K562 (cell line): Measurements from ENCODE around the gene PRR5. TPM values are rescaled to one million over a fixed set of nuclear protein-coding genes. Genes with fewer than 3 reads are reported as not detected.
A peak's percentile ranks its signal among the peaks of the same experiment; 100 is the strongest.

Experiments
- ATAC-seq: fragments of 200-7000 bp; cut with Tn5 transposase; 3 replicates; pipeline ENCODE4 v1.9.1; 2020; ENCODE audit warnings: moderate library complexity
- BruUV-seq: library from RNA; stranded (reverse); fragments of 400-500 nt; replicated peaks from 2 replicates; lab custom pipeline; 2021; lab: Mats Ljungman, UMichigan
- CTCF ChIA-PET: fragments of 300-600 bp; formaldehyde crosslinking; extraction: SDS; loops from one replicate; lab custom pipeline; 2021; ENCODE audit warnings: low intra/inter-chr PET ratio; lab: Yijun Ruan, JAX
- POLR2A ChIA-PET: fragments of 300-600, 350-650 bp; sonication (Branson Sonifier 250); formaldehyde crosslinking; extraction: SDS; loops from one replicate; lab custom pipeline; 2021; ENCODE audit warnings: antibody characterized with exemption, inconsistent platforms; lab: Yijun Ruan, JAX
- DNase-seq, 4 experiments: peaks; one replicate each; pipeline versions ENCODE4 v3.0.0 to v3.0.0-alpha.2; 2011 to 2018; ENCODE audit warnings: low spot score in 3 of 4, mixed read lengths in 3 of 4; ENCODE audit errors: extremely low read depth in 1 of 4
- FAIRE-seq: peaks from 2 replicates; lab custom pipeline; 2011; peaks lifted over from hg19 to GRCh38; lab: Jason Lieb, UNC
- H2AFZ ChIP-seq: 2 replicates; pipeline ENCODE4 v1.6.0; 2011; ENCODE audit warnings: low read depth, low read length, control low read depth, inconsistent platforms
- H3K27ac ChIP-seq: fragments of 200-600 bp; 3 replicates; pipeline ENCODE4 v1.8.0; 2011; ENCODE audit warnings: low read depth, mild to moderate bottlenecking, control low read depth, inconsistent platforms, low read length, moderate library complexity, mixed read lengths; ENCODE audit errors: extremely low read depth
- H3K27me3 ChIP-seq, 2 experiments: fragments of 300-600 bp in 1 of 2; 2 replicates in 1 of 2; 3 replicates in 1 of 2; pipeline versions ENCODE4 v1.6.0 to v1.8.0; 2011; ENCODE audit warnings: inconsistent platforms in 2 of 2, low read length in 2 of 2, mild to moderate bottlenecking in 1 of 2, mixed read lengths in 1 of 2, moderate library complexity in 1 of 2; ENCODE audit not compliant: control insufficient read depth in 2 of 2, insufficient read depth in 2 of 2
- H3K36me3 ChIP-seq: fragments of 300-600 bp; 3 replicates; pipeline ENCODE4 v1.8.0; 2011; ENCODE audit warnings: mild to moderate bottlenecking, low read length, inconsistent platforms; ENCODE audit not compliant: control insufficient read depth, insufficient read depth
- H3K4me1 ChIP-seq, 2 experiments: fragments of 200-600 bp in 1 of 2; replicated peaks in 1 of 2; 2 replicates in 1 of 2; 3 replicates in 1 of 2; pipeline versions ENCODE4 v1.5.1 to v1.8.0; 2011; ENCODE audit warnings: inconsistent platforms in 2 of 2, low read length in 2 of 2, mild to moderate bottlenecking in 1 of 2, mixed read lengths in 1 of 2, moderate library complexity in 1 of 2; ENCODE audit not compliant: control insufficient read depth in 2 of 2, insufficient read depth in 2 of 2
- H3K4me2 ChIP-seq: 2 replicates; pipeline ENCODE4 v1.6.1; 2011; ENCODE audit warnings: low read length, control low read depth, inconsistent platforms, mixed read lengths; ENCODE audit not compliant: insufficient read depth
- H3K4me3 ChIP-seq: fragments of 200-600 bp; sonication (generic), shearing (Covaris generic); 2 replicates; pipeline ENCODE4 v1.5.1; 2016; ENCODE audit warnings: control low read depth, inconsistent platforms
- H3K79me2 ChIP-seq: fragments of 200-600 bp; 3 replicates; pipeline ENCODE4 v1.8.0; 2011; ENCODE audit warnings: low read length, inconsistent platforms; ENCODE audit not compliant: control insufficient read depth, insufficient read depth
- H3K9ac ChIP-seq, 2 experiments: 2 replicates each; pipeline versions ENCODE4 v1.6.0 to v1.6.1; 2011; ENCODE audit warnings: low read depth in 2 of 2, low read length in 2 of 2, control low read depth in 1 of 2, inconsistent platforms in 1 of 2, mild to moderate bottlenecking in 1 of 2, mixed read lengths in 1 of 2; ENCODE audit not compliant: insufficient read depth in 1 of 2
- H3K9me1 ChIP-seq: one replicate; pipeline ENCODE4 v1.6.0; 2011; ENCODE audit warnings: inconsistent platforms, mild to moderate bottlenecking, low read length, moderate library complexity; ENCODE audit not compliant: control insufficient read depth, insufficient read depth
- H3K9me3 ChIP-seq: replicated peaks from 2 replicates; pipeline ENCODE4 v1.5.1; 2011; ENCODE audit warnings: low read depth, low read length, inconsistent platforms; ENCODE audit not compliant: control insufficient read depth, insufficient read depth
- H4K20me1 ChIP-seq: replicated peaks from 2 replicates; pipeline ENCODE4 v1.6.1; 2011; ENCODE audit warnings: low read length, inconsistent platforms, mixed read lengths; ENCODE audit not compliant: control insufficient read depth, insufficient read depth
- ADNP ChIP-seq: fragments of 200-800 bp; sonication (Bioruptor generic); IDR thresholded peaks from 2 replicates; pipeline ENCODE4 v1.6.1; 2016; ENCODE audit warnings: missing genetic modification characterization, missing compliant biosample characterization
- BCOR ChIP-seq: fragments of 450-650 bp; IDR thresholded peaks from 2 replicates; pipeline ENCODE4 v1.6.1; 2016
- CHD1 ChIP-seq: fragments of 200-600 bp; sonication (generic); IDR thresholded peaks from one replicate; pipeline ENCODE4 v1.6.1; 2012; ENCODE audit warnings: mild to moderate bottlenecking, moderate library complexity, low read length, inconsistent platforms
- ESRRB ChIP-seq: fragments of 250-450 bp; sonication (Bioruptor Pico); IDR thresholded peaks from 2 replicates; pipeline ENCODE4 v1.5.0; 2020; ENCODE audit warnings: mild to moderate bottlenecking, moderate library complexity, borderline replicate concordance
- GTF2E2 ChIP-seq: fragments of 200-800 bp; sonication (Bioruptor generic); IDR thresholded peaks from 2 replicates; pipeline ENCODE4 v1.6.1; 2016; ENCODE audit warnings: missing genetic modification characterization, missing compliant biosample characterization
- KDM1A ChIP-seq, 2 experiments: fragments of 450-650 bp; IDR thresholded peaks; 2 replicates each; pipeline ENCODE4 v1.6.1; 2016; ENCODE audit warnings: mild to moderate bottlenecking in 2 of 2
- RCOR1 ChIP-seq, 2 experiments: IDR thresholded peaks; 2 replicates each; pipeline ENCODE4 v1.6.1; 2012; ENCODE audit warnings: low read depth in 2 of 2, low read length in 2 of 2, borderline replicate concordance in 1 of 2, improper control_type of control experiment in 1 of 2
- SREBF2 ChIP-seq: sonication (generic); formaldehyde crosslinking; IDR thresholded peaks from 2 replicates; pipeline ENCODE4 v1.4.0; 2020; ENCODE audit warnings: mild to moderate bottlenecking, missing genetic modification reagents
- TAF7 ChIP-seq: fragments of 450-650 bp; IDR thresholded peaks from 2 replicates; pipeline ENCODE4 v1.6.1; 2016; ENCODE audit warnings: missing genetic modification characterization, missing compliant biosample characterization
- TCFL5 ChIP-seq: fragments of 250-450 bp; sonication (Bioruptor Pico); conservative IDR thresholded peaks from 2 replicates; pipeline ENCODE4 v1.6.1; 2021; ENCODE audit warnings: mild to moderate bottlenecking, moderate library complexity, matching md5 sums
- ZNF282 ChIP-seq: sonication (generic); formaldehyde crosslinking; IDR thresholded peaks from 2 replicates; pipeline ENCODE4 v1.8.1; 2023; ENCODE audit warnings: missing genetic modification reagents
- ZNF354B ChIP-seq: fragments of 250-450 bp; sonication (Bioruptor Pico); IDR thresholded peaks from 2 replicates; pipeline ENCODE4 v1.4.0; 2020
- WGBS: fragments of 100-300 bp; shearing (Covaris generic); methylation state at CpG from one replicate; pipeline ENCODE4 v1.1.6; 2016; ENCODE audit warnings: low coverage, mixed read lengths; ENCODE audit not compliant: insufficient coverage; ENCODE audit errors: missing lambda C conversion rate; 5-methylcytosine and 5-hydroxymethylcytosine counted together
- in situ Hi-C: fragments of 300-500 bp; cut with MboI; formaldehyde crosslinking; loops from 4 replicates; pipeline ENCODE4 v1.15.0; 2018; ENCODE audit warnings: inconsistent platforms, mixed read lengths
- intact Hi-C: fragments of 100-400 bp; cut with micrococcal nuclease; formaldehyde crosslinking; loops from 2 replicates; pipeline ENCODE4 v1.14.2; 2022
- polyA plus RNA-seq, 8 experiments: library from polyadenylated mRNA; depleted of rRNA in 4 of 8; stranded (reverse) in 5 of 8; unstranded in 3 of 8; fragments of >200 nt; fragmentation: Nextera tagmentation in 2 of 8; fragmentation: Illumina TruSeq in 1 of 8; extraction: Ambion mirVana in 2 of 8; extraction: Trizol in 1 of 8; gene quantifications; 2 replicates each; pipeline versions ENCODE4 v1.2.1 to v1.2.3, GENCODE V29; 2011 to 2014; ENCODE audit warnings: inconsistent platforms in 1 of 8, missing spikeins in 1 of 8
- total RNA-seq, 7 experiments: library from RNA; depleted of rRNA in 6 of 7; stranded (reverse); fragments of >200 nt in 6 of 7; fragmentation: Illumina TruSeq in 2 of 7; extraction: Trizol in 2 of 7; gene quantifications; 2 replicates each; pipeline versions ENCODE4 v1.2.1 to v1.2.3, GENCODE V29; 2011 to 2021; ENCODE audit warnings: low replicate concordance in 1 of 7
- TF ChIP-seq, protein P1 (sequence below): fragments of 250-450 bp; sonication (Bioruptor Pico); IDR thresholded peaks from 2 replicates; pipeline ENCODE4 v1.8.0; 2021; ENCODE audit warnings: moderate library complexity, mild to moderate bottlenecking, inconsistent platforms
- TF ChIP-seq, protein P2 (sequence below): IDR thresholded peaks from 2 replicates; pipeline ENCODE4 v1.6.1; 2012; ENCODE audit warnings: low read depth, low read length, improper control_type of control experiment, borderline replicate concordance
- TF ChIP-seq, protein P3 (sequence below): fragments of 250-450 bp; sonication (Bioruptor Pico); IDR thresholded peaks from 2 replicates; pipeline ENCODE4 v1.8.0; 2021; ENCODE audit warnings: mild to moderate bottlenecking, moderate library complexity

The PRR5 gene
- total and polyA plus RNA-seq, 9 of the 15 experiments (the other 6 are each of a cell fraction or from before 2014, with no cell fraction given) = 0.13 to 21.0 (median 7.5) TPM

DNA sequence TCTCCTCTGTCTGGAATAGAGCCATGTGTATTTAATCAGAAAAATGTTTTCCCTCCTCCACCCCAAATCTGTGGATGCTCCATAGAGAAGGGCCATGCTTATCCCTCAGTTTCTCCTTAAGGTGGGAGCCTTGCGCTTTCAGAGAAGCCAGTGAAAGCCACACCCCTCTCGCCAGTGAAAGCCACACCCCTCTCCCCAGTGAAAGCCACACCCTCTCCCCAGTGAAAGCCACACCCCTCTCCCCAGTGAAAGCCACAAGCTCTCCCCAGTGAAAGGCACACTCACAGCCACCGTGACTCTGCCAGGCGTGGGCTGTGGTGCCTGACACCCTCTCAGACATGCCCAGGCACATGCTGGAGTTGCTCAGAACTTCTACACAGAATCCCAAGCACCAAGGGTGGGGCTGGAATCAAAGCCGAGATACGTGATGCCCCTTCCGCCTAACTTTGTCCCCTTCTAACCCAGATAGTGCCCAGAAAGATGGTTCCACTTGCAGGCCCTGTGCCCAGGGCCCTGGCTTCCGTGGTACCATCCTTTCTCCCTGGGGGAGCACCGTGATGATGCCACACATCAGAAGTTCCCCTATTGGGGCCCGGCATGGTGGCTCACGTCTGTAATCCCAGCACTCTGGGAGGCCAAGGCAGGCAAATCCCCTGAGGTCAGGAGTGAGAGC, 16.5 kb upstream of the PRR5 start:
- BruUV-seq = no TSS peak
- Histone ChIP-seq H3K9me3 (no peaks in the 10 kb centered on the region), H3K4me3 (no peak overlapping the region)

More for the DNA sequence above, 16.5 kb upstream of the PRR5 start:
- ATAC-seq (peak; percentile 90), FAIRE-seq (peak; percentile 87), DNase-seq (peak; percentile 58 to 79 (median 70))
- Histone ChIP-seq H3K4me1 (peaks cover 29 to 48% of the 10 kb centered on the region in 2 experiments; a peak in 4 of 5 replicates), H3K9ac (peak overlapping the region in 1 of 2 experiments; percentile 77; a peak in 1 of 4 replicates), H3K27me3 (no peaks in the 10 kb centered on the region), H3K4me2 (peak overlapping the region; percentile 72), H4K20me1 (peaks cover 33% of the 10 kb centered on the region), H3K79me2 (peaks cover 63% of the 10 kb centered on the region), H3K36me3 (peaks cover 4% of the 10 kb centered on the region; the same call in 1 of the 3 replicates), H3K9me1 (no peaks in the 10 kb centered on the region), H3K27ac (no peak overlapping the region; the same call in 2 of the 3 replicates), H2AFZ (0 out of 2 replicates have a peak overlapping the region, but pooled peaks have one; percentile 31)
- intact Hi-C loops (no loop called here), in situ Hi-C loops (no loop called here)
- ChIA-PET CTCF (interaction anchor here (1.9 kb wide), 1 partner anchor 50 kb away, joined by 22 read pairs; no protein-coding TSS in a partner anchor), POLR2A (interaction anchor here (0.5 to 1.2 kb wide), 4 partner anchors 9 to 346 kb away, joined by 3 to 5 read pairs (median 3); no protein-coding TSS in a partner anchor)
- TF ChIP-seq ESRRB (CRISPR knock-in tag) (no peak), ZNF354B (CRISPR knock-in tag) (no peak), KDM1A (IDR thresholded peaks at IDR 0.05) (peak in 1 of 2 experiments; percentile 22; a peak in 2 of 4 replicates), ZNF282 (CRISPR knock-in tag) (no peak), TAF7 (no peak), TCFL5 (CRISPR knock-in tag) (no peak), CHD1 (no peak), GTF2E2 (tag) (no peak), BCOR (peak; percentile 32; the same call in 1 of the 2 replicates), SREBF2 (CRISPR knock-in tag) (no peak), RCOR1 (IDR thresholded peaks at IDR 0.05; ENCODE audit: borderline replicate concordance in 1 of 2, low read depth in 2 of 2, low read length in 2 of 2) (0 out of 4 replicates have a peak, but pooled peaks of 1 of the 2 experiments have one; percentile 2), ADNP (tag) (peak; percentile 72; the same call in 1 of the 2 replicates)
- TF ChIP-seq, protein P1, sequence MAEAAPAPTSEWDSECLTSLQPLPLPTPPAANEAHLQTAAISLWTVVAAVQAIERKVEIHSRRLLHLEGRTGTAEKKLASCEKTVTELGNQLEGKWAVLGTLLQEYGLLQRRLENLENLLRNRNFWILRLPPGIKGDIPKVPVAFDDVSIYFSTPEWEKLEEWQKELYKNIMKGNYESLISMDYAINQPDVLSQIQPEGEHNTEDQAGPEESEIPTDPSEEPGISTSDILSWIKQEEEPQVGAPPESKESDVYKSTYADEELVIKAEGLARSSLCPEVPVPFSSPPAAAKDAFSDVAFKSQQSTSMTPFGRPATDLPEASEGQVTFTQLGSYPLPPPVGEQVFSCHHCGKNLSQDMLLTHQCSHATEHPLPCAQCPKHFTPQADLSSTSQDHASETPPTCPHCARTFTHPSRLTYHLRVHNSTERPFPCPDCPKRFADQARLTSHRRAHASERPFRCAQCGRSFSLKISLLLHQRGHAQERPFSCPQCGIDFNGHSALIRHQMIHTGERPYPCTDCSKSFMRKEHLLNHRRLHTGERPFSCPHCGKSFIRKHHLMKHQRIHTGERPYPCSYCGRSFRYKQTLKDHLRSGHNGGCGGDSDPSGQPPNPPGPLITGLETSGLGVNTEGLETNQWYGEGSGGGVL (CRISPR knock-in tag) = no peak
- TF ChIP-seq, protein P2, sequence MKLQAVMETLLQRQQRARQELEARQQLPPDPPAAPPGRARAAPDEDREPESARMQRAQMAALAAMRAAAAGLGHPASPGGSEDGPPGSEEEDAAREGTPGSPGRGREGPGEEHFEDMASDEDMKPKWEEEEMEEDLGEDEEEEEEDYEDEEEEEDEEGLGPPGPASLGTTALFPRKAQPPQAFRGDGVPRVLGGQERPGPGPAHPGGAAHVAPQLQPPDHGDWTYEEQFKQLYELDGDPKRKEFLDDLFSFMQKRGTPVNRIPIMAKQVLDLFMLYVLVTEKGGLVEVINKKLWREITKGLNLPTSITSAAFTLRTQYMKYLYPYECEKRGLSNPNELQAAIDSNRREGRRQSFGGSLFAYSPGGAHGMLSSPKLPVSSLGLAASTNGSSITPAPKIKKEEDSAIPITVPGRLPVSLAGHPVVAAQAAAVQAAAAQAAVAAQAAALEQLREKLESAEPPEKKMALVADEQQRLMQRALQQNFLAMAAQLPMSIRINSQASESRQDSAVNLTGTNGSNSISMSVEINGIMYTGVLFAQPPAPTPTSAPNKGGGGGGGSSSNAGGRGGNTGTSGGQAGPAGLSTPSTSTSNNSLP = no peak
- TF ChIP-seq, protein P3, sequence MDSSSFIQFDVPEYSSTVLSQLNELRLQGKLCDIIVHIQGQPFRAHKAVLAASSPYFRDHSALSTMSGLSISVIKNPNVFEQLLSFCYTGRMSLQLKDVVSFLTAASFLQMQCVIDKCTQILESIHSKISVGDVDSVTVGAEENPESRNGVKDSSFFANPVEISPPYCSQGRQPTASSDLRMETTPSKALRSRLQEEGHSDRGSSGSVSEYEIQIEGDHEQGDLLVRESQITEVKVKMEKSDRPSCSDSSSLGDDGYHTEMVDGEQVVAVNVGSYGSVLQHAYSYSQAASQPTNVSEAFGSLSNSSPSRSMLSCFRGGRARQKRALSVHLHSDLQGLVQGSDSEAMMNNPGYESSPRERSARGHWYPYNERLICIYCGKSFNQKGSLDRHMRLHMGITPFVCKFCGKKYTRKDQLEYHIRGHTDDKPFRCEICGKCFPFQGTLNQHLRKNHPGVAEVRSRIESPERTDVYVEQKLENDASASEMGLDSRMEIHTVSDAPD (CRISPR knock-in tag) = no peak
- 45% methylated on average over 10 of the region's 11 CpGs for WGBS
